HG03139 (cell line): ENCODE measurements around the gene AGAP3.

Experiments
- ATAC-seq: cut with Tn5 transposase; IDR thresholded peaks from one replicate; pipeline ENCODE4 v1.9.1; 2021; ENCODE audit not compliant: unreplicated experiment

Gene AGAP3

DNA sequence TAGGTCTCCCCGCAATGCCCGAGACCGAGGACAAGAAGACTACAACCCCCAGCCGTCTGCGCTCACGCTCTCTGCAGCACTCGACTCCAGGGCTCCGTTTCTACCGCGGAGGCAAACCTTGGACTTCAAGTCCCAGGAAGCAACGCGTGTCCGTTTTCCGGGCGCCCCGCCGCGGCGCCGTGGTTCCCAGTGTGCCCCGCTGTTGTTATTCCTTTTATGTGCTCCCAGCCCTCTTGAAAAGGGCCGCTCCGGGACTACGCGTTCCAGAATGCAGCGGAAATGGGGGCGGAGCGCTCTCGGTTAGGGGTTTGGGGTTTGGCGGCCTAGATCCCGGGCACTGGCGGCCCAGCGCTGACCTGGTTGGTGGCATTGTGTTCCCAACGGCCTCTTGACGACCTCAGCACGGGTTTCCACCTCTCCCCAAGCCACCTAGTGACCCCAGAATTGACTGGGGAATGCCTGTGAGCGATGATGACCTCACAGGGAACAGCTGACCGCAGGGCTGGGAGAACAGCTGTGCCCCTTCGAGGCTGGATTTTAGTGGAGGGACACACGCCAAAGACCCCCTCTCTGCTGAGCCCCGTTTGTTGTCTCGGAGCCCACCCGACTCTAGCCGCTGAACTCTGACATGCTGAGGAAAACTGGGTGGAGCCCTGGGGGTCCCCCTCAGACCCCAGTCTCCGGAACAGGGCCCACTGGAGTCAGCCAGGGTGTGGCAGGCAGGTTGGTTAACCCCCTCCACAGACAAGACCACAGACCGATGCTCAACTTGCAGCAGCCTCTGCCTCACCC is 28.1 kb upstream of the AGAP3 start:
- peak; percentile 86 for ATAC-seq

DNA sequence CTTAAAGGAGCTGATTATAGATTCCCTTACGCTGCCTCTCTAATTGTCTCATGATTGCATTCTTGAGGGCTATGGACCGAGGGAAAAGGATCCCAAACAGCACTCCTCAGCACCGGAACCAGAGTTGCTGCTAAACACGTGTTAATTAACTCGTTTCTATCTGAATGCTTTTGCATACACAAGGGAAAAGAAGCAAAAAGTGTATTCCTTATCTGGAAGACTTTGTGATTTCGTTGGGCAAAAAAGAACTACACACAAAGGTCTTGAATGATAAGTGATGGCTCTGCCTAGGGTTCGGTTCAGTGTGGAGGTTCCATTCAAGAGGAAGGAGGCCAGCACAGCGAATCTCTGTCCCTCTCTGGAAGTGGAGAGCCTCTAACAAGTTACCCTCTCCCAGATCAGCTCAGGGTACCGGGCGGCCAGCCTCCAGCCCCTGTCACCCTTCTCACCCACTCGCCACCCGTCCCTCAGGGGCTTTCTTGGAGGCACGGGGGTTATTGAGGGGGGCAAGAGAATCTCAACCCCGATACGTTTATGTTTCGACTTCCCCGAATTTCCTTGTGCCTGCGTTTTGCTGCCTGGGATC is 27.4 kb upstream of the AGAP3 start:
- no peak for ATAC-seq

GRCh38 chr7:151059367-151060112 is 26.7 kb upstream of the AGAP3 start, which contains the start of gene SLC4A2:
SLC4A2 (plus strand) TSS chr7:151059589; CDS start chr7:151061988, 2,399 bp downstream.
- ATAC-seq: no peak

DNA sequence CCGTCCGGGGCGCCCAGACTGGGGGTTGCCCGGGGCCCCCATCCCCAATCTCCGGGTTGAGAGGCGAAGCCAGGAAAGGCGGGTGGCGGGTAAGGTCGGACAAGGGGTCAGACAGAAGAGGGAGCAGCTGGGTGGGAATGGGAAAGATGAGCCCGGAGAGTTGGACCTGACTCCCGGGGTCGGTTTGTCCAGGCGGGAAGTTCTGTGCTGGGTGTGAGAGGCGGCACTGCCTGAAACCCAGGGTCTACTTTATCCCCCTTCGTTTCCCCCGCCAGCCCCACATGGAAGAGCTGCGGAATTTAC is 26.2 kb upstream of the AGAP3 start:
- no peak for ATAC-seq

DNA sequence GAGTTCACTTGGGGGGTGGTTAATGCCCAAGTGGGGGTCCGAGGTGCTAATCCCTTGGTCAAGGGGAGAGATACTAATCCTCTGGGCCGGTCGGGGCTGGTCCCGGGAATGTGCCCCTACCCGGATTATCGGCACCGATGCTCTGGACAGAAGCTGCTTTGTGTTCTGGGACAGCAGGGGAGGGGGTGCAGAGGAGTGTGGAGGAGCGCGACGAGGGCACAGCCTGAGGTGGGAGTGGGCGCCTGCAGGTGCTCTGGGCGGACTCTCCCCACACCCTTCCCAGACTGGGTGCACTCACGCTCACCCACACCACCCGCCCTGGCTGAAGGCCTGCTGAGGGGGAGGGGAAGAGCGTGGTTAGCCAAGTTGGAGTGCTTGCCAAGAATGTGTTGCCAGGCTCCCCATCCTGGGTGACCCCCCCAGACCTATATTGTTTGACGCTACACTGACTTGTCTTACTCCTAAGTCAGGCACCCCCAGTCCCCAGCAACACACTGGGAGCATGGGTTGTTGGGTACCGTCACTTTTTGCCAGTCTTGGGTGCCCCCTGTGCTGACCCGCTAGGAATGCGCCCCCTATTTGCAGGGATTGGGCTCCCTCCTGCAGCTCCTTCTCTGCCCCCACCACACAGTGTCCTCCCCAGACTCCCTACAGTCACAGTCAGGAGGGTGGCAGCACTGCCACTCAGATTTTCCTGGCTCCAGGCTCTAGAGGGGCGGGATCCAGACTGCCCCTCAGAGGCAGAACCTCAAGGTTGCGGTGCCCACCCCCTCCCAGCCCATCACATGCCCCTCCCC is 25.7 kb upstream of the AGAP3 start:
- ATAC-seq: no peak

- ATAC-seq: no peak
Observed at GRCh38 chr7:151061213-151062110, 24.8 kb upstream of the AGAP3 start.

GRCh38 chr7:151062111-151062398 is 24.2 kb upstream of the AGAP3 start:
- no peak for ATAC-seq

DNA sequence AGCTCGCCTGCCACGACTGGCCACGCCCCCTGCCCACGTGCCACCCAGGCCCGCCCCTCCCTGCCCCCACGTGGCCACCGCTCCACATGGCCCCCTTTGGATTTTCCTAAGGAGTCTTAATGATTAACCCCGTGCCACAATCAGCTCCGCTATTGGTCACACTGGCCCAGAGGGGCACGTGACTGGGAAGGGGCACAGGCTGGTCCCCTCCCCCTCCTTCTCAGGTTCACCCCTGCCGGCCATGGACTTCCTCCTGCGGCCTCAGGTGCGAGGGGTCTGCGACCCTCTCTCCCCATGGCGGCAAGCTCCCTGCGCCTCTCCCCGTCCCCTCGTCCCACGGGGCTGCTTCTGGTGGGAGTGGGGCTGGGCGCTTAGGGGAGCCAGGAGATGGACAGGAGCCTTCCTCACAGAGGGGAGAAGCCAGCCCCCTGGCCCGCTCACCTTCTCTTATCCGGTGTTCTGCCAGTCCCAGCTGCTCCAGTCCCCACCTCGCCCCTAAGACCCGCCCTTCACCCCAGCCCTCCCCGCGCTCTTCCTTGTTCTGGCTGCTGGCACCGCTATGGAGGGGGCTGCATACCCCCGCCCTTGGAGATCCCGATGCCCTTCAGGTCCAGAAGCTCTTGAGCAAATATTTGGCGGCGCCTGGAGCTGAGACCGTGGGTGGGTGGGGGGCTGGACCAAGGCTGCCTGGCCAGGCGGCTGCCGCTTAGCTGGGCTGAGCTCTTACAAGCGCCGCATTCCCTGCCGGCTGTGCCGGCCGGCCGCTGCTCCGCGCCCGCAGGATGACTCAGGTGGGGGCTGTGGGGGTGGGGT is 23.7 kb upstream of the AGAP3 start:
- ATAC-seq: no peak

GRCh38 chr7:151063212-151063561 is 23.1 kb upstream of the AGAP3 start:
- no peak for ATAC-seq

DNA sequence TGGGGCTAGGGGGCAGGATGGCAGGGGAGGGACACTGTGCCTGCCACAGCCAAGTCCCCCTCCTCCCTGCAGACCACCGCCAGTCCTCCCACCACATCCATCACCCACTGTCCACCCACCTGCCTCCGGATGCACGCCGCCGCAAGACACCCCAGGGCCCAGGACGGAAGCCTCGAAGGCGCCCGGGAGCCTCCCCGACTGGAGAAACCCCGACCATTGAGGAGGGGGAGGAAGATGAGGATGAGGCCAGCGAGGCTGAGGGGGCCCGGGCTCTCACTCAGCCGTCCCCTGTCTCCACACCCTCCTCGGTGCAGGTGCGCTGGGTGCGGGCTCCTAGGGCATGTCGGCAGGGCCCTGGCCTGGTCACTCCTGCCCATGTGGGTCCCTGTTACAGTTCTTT is 21.8 kb upstream of the AGAP3 start:
- no peak for ATAC-seq

DNA sequence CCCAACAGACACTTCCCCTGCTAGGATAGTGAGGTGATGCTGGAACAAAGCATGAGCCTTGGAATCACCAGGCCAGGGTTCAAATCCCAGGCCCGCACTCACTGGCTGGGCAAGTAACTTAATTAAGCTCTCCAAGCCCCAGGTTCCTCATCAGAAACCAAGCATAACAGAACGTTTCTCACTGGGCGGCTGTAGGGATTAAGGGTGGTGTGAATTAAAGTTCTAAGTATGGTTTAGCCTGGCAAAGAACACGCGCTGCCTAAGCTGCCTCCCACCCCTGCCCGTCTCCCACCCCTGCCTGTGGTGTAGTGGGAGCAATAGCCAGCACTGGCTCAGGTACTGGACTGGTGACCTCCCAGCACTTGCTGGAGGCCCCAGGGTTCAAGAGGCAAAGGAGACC is 21.3 kb upstream of the AGAP3 start:
- ATAC-seq: no peak

DNA sequence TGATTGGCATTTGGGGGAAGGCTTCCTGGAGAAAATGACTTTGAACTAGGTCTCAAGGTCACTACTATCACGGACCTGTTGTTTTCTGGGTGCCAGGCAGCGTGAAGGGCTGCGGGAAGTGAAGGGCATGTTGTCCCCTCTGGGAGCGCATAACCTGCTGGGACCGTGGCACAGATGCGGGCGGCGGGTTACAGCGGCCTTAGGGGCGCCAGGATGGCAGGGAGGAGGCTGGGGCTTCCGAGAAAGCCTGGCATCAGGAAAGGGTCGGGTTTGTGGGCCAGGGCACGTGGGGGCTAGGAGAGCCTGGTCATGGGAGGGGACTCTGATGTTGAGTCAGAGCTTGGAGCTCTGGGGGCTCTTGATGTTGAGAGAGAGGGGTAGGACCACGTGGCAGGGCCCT is 20.8 kb upstream of the AGAP3 start:
- ATAC-seq: no peak

GRCh38 chr7:151066273-151066974 is 19.9 kb upstream of the AGAP3 start:
- ATAC-seq: no peak

DNA sequence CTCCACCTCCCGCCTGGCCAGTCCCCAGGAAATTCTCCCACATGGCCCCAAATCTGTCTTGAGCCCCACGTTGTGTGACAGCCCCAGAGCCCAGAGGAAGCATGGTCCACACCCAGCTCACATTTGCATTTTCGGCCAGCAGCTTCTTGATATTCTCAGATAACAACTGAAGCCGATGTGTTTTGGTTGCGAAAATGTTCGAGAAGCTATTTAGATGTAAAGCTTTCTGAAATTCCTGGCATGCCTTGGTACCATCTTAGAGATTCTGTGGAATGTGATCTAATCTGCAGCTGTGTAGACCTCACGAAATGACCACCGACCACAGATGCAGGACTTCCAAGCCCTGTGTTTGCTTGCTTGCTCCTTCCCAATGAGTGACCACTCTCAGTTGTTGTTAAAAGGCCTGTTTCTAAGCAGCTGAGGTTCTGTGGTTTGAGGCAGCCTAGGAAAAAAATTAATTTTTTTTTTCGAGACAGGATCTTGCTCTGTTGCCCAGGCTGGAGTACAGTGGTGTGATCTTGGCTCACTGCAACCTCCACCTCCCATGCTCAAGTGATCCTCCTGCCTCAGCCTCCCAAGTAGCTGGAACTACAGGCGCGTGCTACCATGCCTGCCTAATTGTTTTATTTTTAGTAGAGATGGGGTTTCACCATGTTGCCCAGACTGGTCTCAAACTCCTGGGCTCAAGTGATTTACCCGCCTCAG is 18.1 kb upstream of the AGAP3 start:
- no peak for ATAC-seq

DNA sequence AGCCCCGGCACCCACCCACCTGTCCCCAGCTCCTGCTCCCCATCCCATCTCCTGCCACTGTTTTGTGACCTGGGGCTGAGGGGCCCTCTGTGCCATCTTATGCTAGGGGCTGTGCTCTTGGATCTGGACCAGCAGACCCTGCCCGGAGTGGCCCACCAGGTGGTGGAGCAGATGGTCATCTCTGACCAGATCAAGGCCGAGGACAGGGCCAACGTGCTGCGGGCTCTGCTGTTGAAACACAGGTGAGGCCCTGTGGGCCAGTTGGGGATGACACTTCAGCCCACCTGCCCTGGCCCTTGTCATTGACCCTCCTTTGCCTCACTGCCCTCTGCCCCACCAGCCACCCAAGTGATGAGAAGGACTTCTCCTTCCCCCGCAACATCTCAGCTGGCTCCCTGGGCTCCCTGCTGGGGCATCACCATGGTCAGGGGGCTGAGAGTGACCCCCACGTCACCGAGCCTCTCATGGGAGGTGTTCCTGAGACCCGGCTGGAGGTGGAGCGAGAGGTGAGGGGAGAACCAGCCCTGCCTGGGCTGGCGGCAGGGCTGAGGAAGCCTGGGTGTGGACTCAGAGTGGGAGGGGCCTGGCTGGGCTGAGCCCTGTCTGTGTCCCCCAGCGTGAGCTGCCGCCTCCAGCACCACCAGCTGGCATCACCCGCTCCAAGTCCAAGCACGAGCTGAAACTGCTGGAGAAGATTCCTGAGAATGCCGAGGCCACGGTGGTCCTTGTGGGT is 16.3 kb upstream of the AGAP3 start:
- ATAC-seq: no peak

- ATAC-seq: no peak
Observed at GRCh38 chr7:151070574-151070960, 15.7 kb upstream of the AGAP3 start.

DNA sequence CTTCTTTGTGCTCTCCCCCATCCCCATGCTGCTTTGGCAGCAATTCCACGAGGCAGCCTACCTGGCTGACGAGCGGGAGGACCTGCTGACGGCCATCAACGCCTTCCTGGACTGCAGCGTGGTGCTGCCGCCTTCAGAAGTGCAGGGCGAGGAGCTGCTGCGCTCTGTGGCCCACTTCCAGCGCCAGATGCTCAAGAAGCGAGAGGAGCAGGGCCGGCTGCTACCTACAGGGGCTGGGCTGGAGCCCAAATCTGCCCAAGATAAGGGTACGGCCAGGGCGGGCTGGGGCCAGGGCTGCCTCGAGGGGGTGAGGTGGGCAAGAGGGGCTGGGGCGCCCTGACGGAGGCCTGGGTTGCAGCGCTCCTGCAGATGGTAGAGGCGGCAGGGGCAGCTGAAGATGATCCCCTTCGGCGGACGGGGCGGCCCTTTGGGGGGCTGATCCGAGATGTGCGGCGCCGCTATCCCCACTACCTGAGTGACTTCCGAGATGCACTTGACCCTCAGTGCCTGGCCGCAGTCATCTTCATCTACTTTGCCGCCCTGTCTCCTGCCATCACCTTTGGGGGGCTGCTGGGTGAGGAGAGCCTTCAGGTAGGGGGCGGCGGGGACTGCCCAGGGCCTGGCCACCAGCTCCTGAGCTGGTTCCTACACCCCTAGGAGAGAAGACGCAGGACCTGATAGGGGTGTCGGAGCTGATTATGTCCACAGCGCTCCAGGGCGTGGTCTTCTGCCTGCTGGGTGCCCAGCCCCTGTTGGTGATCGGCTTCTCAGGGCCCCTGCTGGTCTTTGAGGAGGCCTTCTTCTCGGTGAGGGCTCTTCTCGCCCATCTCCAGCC is 15.0 kb upstream of the AGAP3 start:
- ATAC-seq: no peak
